Trophoblast cell (in vitro differentiated cells and primary cell): Measurements from ENCODE around the gene RAD1.
A peak's percentile ranks its signal among the peaks of the same experiment; 100 is the strongest.
"Not testable (repeated sequence)": the region's sequence is repeated elsewhere in the genome, so short reads cannot be mapped to it uniquely, and the experiment has no call there.

ENCODE experiments used
- DNase-seq, 2 donors: peaks; one replicate each; pipeline ENCODE4 v3.0.0-alpha.2; 2016
- H2AFZ ChIP-seq: 2 replicates; pipeline ENCODE4 v1.6.1; 2013; ENCODE audit warnings: low read length, moderate library complexity, mild to moderate bottlenecking; ENCODE audit not compliant: insufficient read depth, poor library complexity
- H2AK5ac ChIP-seq: 2 replicates; pipeline ENCODE4 v1.6.1; 2013; ENCODE audit warnings: mild to moderate bottlenecking, low read length
- H2BK120ac ChIP-seq: 2 replicates; pipeline ENCODE4 v1.6.1; 2013; ENCODE audit warnings: low read length, mild to moderate bottlenecking, moderate library complexity; ENCODE audit not compliant: insufficient read depth, poor library complexity
- H2BK12ac ChIP-seq: 2 replicates; pipeline ENCODE4 v1.6.1; 2013; ENCODE audit warnings: mild to moderate bottlenecking, low read length, moderate library complexity
- H2BK5ac ChIP-seq: 2 replicates; pipeline ENCODE4 v1.6.1; 2013; ENCODE audit warnings: low read length, low read depth, moderate library complexity, mild to moderate bottlenecking; ENCODE audit not compliant: poor library complexity
- H3K14ac ChIP-seq: 2 replicates; pipeline ENCODE4 v1.6.1; 2013; ENCODE audit warnings: mild to moderate bottlenecking, low read length
- H3K18ac ChIP-seq: 2 replicates; pipeline ENCODE4 v1.6.1; 2013; ENCODE audit warnings: mild to moderate bottlenecking, low read length
- H3K23ac ChIP-seq: 2 replicates; pipeline ENCODE4 v1.6.1; 2013; ENCODE audit warnings: low read length
- H3K27ac ChIP-seq: 2 replicates; pipeline ENCODE4 v1.5.1; 2013; ENCODE audit warnings: low read depth, mild to moderate bottlenecking, inconsistent platforms, low read length, moderate library complexity
- H3K27me3 ChIP-seq: 2 replicates; pipeline ENCODE4 v1.6.1; 2013; ENCODE audit warnings: inconsistent platforms, mild to moderate bottlenecking, low read length, moderate library complexity; ENCODE audit not compliant: insufficient read depth
- H3K36me3 ChIP-seq, 2 experiments: 1 replicate in 1 of 2; 2 replicates in 1 of 2; pipeline ENCODE4 v1.6.1; 2013; ENCODE audit warnings: low read length in 2 of 2, mild to moderate bottlenecking in 2 of 2, moderate library complexity in 1 of 2; ENCODE audit not compliant: insufficient read depth in 2 of 2, control insufficient read depth in 1 of 2
- H3K4ac ChIP-seq: 2 replicates; pipeline ENCODE4 v1.6.1; 2013; ENCODE audit warnings: low read depth, mild to moderate bottlenecking, low read length, moderate library complexity
- H3K4me1 ChIP-seq, 2 experiments: 1 replicate in 1 of 2; 2 replicates in 1 of 2; pipeline ENCODE4 v1.6.1; 2013; ENCODE audit warnings: low read length in 2 of 2, mild to moderate bottlenecking in 2 of 2, moderate library complexity in 1 of 2; ENCODE audit not compliant: insufficient read depth in 2 of 2, control insufficient read depth in 1 of 2
- H3K4me2 ChIP-seq: 2 replicates; pipeline ENCODE4 v1.6.1; 2013; ENCODE audit warnings: inconsistent platforms, mild to moderate bottlenecking, low read length, moderate library complexity
- H3K4me3 ChIP-seq: 2 replicates; pipeline ENCODE4 v1.5.1; 2013; ENCODE audit warnings: mild to moderate bottlenecking, low read depth, low read length, inconsistent platforms
- H3K79me1 ChIP-seq: one replicate; pipeline ENCODE4 v1.6.1; 2013; ENCODE audit warnings: low read length
- H3K79me2 ChIP-seq: 2 replicates; pipeline ENCODE4 v1.6.1; 2013; ENCODE audit warnings: low read length, mild to moderate bottlenecking; ENCODE audit not compliant: control insufficient read depth, insufficient read depth, poor library complexity
- H3K9ac ChIP-seq: 2 replicates; pipeline ENCODE4 v1.6.1; 2013; ENCODE audit warnings: mild to moderate bottlenecking, low read length
- H3K9me3 ChIP-seq: 2 replicates; pipeline ENCODE4 v1.6.1; 2013; ENCODE audit warnings: low read depth, mild to moderate bottlenecking, control low read depth, inconsistent platforms, low read length; ENCODE audit not compliant: insufficient read depth
- H4K12ac ChIP-seq: 2 replicates; pipeline ENCODE4 v1.6.1; 2013; ENCODE audit warnings: low read depth, mild to moderate bottlenecking, low read length, moderate library complexity
- H4K8ac ChIP-seq: 2 replicates; pipeline ENCODE4 v1.6.1; 2013; ENCODE audit warnings: low read depth, mild to moderate bottlenecking, low read length, moderate library complexity
- H4K91ac ChIP-seq: one replicate; pipeline ENCODE4 v1.6.1; 2013; ENCODE audit warnings: low read depth, mild to moderate bottlenecking, low read length, moderate library complexity
- WGBS: extraction: QIAGEN DNeasy Blood & Tissue Kit; methylation state at CpG from one replicate; pipeline ENCODE4 v1.1.7; 2013; ENCODE audit warnings: missing lambda C conversion rate; ENCODE audit not compliant: insufficient read length, insufficient coverage; ENCODE audit errors: extremely low coverage; 5-methylcytosine and 5-hydroxymethylcytosine counted together

Gene RAD1

GRCh38 chr5:34923694-34924461 lies 8.6 kb upstream of the RAD1 start:
- no peak overlapping the region for H2AK5ac ChIP-seq
- no peak overlapping the region for H2BK5ac ChIP-seq
- H3K4me2 ChIP-seq, result peak overlapping the region; percentile 21
- H3K4me1 ChIP-seq, result peaks cover 4% of the 10 kb centered on the region in 2 experiments
- H3K27me3 ChIP-seq, result no peaks in the 10 kb centered on the region
- H4K12ac ChIP-seq, result no peak overlapping the region
- H3K4ac ChIP-seq, result no peak overlapping the region
- peak; percentile 29 to 73 for DNase-seq
- no CpG with 5 or more reads among the region's 3 CpGs for WGBS
- H3K36me3 ChIP-seq, result peaks cover 15 to 18% of the 10 kb centered on the region in 2 experiments
- no peak overlapping the region for H2BK12ac ChIP-seq
- H3K18ac ChIP-seq, result no peak overlapping the region
- H3K9me3 ChIP-seq, result no peaks in the 10 kb centered on the region
- H3K79me1 ChIP-seq, result no peaks in the 10 kb centered on the region
- no peak overlapping the region for H3K9ac ChIP-seq
- no peak overlapping the region for H4K8ac ChIP-seq
- no peak overlapping the region for H3K23ac ChIP-seq
- no peak overlapping the region for H2AFZ ChIP-seq
- no peaks in the 10 kb centered on the region for H3K79me2 ChIP-seq
- H3K27ac ChIP-seq, result peak overlapping the region; percentile 42
- no peak overlapping the region for H3K4me3 ChIP-seq
- no peak overlapping the region for H2BK120ac ChIP-seq
- no peak overlapping the region for H4K91ac ChIP-seq
- H3K14ac ChIP-seq, result peak overlapping the region; percentile 34

- H3K9ac ChIP-seq, H3K4ac ChIP-seq, H4K8ac ChIP-seq, H3K18ac ChIP-seq, H2AK5ac ChIP-seq, H2BK5ac ChIP-seq, H3K4me2 ChIP-seq, DNase-seq, H3K9me3 ChIP-seq, H3K4me1 ChIP-seq, H3K23ac ChIP-seq, H2AFZ ChIP-seq, H3K79me2 ChIP-seq, H3K79me1 ChIP-seq, H3K27me3 ChIP-seq, H3K4me3 ChIP-seq: not testable (repeated sequence)
- Histone ChIP-seq H3K27ac (peak overlapping the region; percentile 42), H2BK12ac (peak overlapping the region; percentile 64), H3K36me3 (peaks cover 15 to 18% of the 10 kb centered on the region in 2 experiments), H4K91ac (peak overlapping the region; percentile 24), H2BK120ac (peak overlapping the region; percentile 51), H3K14ac (peak overlapping the region; percentile 34), H4K12ac (peak overlapping the region; percentile 54)
- no CpG with 5 or more reads among the region's 9 CpGs for WGBS
Measured at GRCh38 chr5:34923256-34923655, 8.0 kb upstream of the RAD1 start.

- H2BK5ac ChIP-seq, result no peak overlapping the region
- H3K27ac ChIP-seq, result no peak overlapping the region
- H3K27me3 ChIP-seq, result no peaks in the 10 kb centered on the region
Measured at GRCh38 chr5:34919077-34919476, 3.8 kb upstream of the RAD1 start.

GRCh38 chr5:34918025-34918424 lies 2.7 kb upstream of the RAD1 start:
- peaks cover 0 to 2% of the 10 kb centered on the region in 2 experiments for H3K4me1 ChIP-seq
- H2BK120ac ChIP-seq, result no peak overlapping the region
- H2BK5ac ChIP-seq, result no peak overlapping the region
- WGBS, result no CpG with 5 or more reads among the region's 4 CpGs
- no peak overlapping the region for H3K4me3 ChIP-seq
- no peak overlapping the region for H3K9ac ChIP-seq
- no peak overlapping the region for H3K14ac ChIP-seq
- DNase-seq, result no peak
- peaks cover 6% of the 10 kb centered on the region for H3K79me1 ChIP-seq
- H3K9me3 ChIP-seq, result no peaks in the 10 kb centered on the region
- H4K91ac ChIP-seq, result no peak overlapping the region
- H2AK5ac ChIP-seq, result no peak overlapping the region
- no peak overlapping the region for H3K23ac ChIP-seq
- no peak overlapping the region for H2AFZ ChIP-seq
- no peak overlapping the region for H2BK12ac ChIP-seq
- no peak overlapping the region for H4K12ac ChIP-seq
- H3K27ac ChIP-seq, result no peak overlapping the region
- peak overlapping the region; percentile 24 for H3K4ac ChIP-seq
- H3K79me2 ChIP-seq, result peaks cover 8% of the 10 kb centered on the region
- no peak overlapping the region for H3K4me2 ChIP-seq
- H3K36me3 ChIP-seq, result peaks cover 7 to 8% of the 10 kb centered on the region in 2 experiments
- no peaks in the 10 kb centered on the region for H3K27me3 ChIP-seq
- H3K18ac ChIP-seq, result no peak overlapping the region
- no peak overlapping the region for H4K8ac ChIP-seq

More at GRCh38 chr5:34919077-34919476, 3.8 kb upstream of the RAD1 start:
- no peak overlapping the region for H2AFZ ChIP-seq
- H4K12ac ChIP-seq, result no peak overlapping the region
- H3K18ac ChIP-seq, result no peak overlapping the region
- no peak overlapping the region for H2BK12ac ChIP-seq
- H3K9me3 ChIP-seq, result no peaks in the 10 kb centered on the region
- no CpG with 5 or more reads among the region's 4 CpGs for WGBS
- no peak overlapping the region for H3K14ac ChIP-seq
- H2BK120ac ChIP-seq, result no peak overlapping the region
- H4K8ac ChIP-seq, result no peak overlapping the region
- no peak overlapping the region for H3K4me3 ChIP-seq
- no peak overlapping the region for H2AK5ac ChIP-seq
- H3K79me1 ChIP-seq, result peaks cover 6% of the 10 kb centered on the region
- no peak overlapping the region for H3K23ac ChIP-seq
- no peak overlapping the region for H3K4ac ChIP-seq
- H4K91ac ChIP-seq, result no peak overlapping the region
- DNase-seq, result peak in 1 of 2 donors; percentile 42
- H3K4me2 ChIP-seq, result no peak overlapping the region
- H3K36me3 ChIP-seq, result peaks cover 11 to 12% of the 10 kb centered on the region in 2 experiments
- H3K9ac ChIP-seq, result no peak overlapping the region
- peaks cover 8% of the 10 kb centered on the region for H3K79me2 ChIP-seq
- peaks cover 4 to 6% of the 10 kb centered on the region in 2 experiments for H3K4me1 ChIP-seq
